Gastrocnemius medialis (tissue), 4 donors: ENCODE measurements around the gene MVD.

Source experiments
- CTCF ChIP-seq, 5 experiments: fragments of 450-650 bp in 3 of 5; fragments of 200-600 bp in 2 of 5; sonication (generic) in 2 of 5; IDR thresholded peaks in 4 of 5; conservative IDR thresholded peaks in 1 of 5; 1 replicate in 4 of 5; 2 replicates in 1 of 5; pipeline ENCODE4 v1.5.1; 2016 to 2019; ENCODE audit warnings: antibody characterized with exemption in 5 of 5, mild to moderate bottlenecking in 3 of 5, moderate library complexity in 3 of 5
- POLR2A ChIP-seq, 2 donors: fragments of 450-650 bp; IDR thresholded peaks; one replicate each; pipeline ENCODE4 v1.6.1; 2017; ENCODE audit warnings: antibody characterized with exemption in 2 of 2, mild to moderate bottlenecking in 2 of 2, moderate library complexity in 2 of 2

GRCh38 chr16:88695218-88695617 lies 32.3 kb upstream of the MVD start:
- no peak for TF ChIP-seq CTCF (IDR thresholded peaks at IDR 0.05 in 4 of 5, conservative IDR thresholded peaks at IDR 0.05 in 1 of 5)
- TF ChIP-seq POLR2A (IDR thresholded peaks at IDR 0.05): no peak
